ENCODE results near the gene MYADML2. TPM values are rescaled to one million over a fixed set of nuclear protein-coding genes. Genes with fewer than 3 reads are reported as not detected.

The MYADML2 gene
- total RNA-seq, 4 donors from 2014 or later: not detected

- DNase-seq: no peak
- no peak for TF ChIP-seq POLR2A (IDR thresholded peaks at IDR 0.05)
- TF ChIP-seq, protein P1, sequence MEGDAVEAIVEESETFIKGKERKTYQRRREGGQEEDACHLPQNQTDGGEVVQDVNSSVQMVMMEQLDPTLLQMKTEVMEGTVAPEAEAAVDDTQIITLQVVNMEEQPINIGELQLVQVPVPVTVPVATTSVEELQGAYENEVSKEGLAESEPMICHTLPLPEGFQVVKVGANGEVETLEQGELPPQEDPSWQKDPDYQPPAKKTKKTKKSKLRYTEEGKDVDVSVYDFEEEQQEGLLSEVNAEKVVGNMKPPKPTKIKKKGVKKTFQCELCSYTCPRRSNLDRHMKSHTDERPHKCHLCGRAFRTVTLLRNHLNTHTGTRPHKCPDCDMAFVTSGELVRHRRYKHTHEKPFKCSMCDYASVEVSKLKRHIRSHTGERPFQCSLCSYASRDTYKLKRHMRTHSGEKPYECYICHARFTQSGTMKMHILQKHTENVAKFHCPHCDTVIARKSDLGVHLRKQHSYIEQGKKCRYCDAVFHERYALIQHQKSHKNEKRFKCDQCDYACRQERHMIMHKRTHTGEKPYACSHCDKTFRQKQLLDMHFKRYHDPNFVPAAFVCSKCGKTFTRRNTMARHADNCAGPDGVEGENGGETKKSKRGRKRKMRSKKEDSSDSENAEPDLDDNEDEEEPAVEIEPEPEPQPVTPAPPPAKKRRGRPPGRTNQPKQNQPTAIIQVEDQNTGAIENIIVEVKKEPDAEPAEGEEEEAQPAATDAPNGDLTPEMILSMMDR (IDR thresholded peaks at IDR 0.05): no peak
- WGBS, 2 donors: 67% methylated on average over 11 of the region's 21 CpGs; no CpG with 5 or more reads in 1 of the 2 donors
- no peak overlapping the region for H3K4me3 ChIP-seq
- H3K27me3 ChIP-seq: peaks cover 0 to 65% (median 0%) of the 10 kb centered on the region in 4 donors
- H3K9me3 ChIP-seq: no peaks in the 10 kb centered on the region
- H3K27ac ChIP-seq: no peak overlapping the region
- peaks cover 8 to 41% (median 20%) of the 10 kb centered on the region in 3 donors for H3K4me1 ChIP-seq
- intact Hi-C loops (cut with DNase I): no loop called here
- H3K36me3 ChIP-seq: no peaks in the 10 kb centered on the region
Observed at GRCh38 chr17:81939881-81940385, 7.1 kb downstream of the MYADML2 start.

GRCh38 chr17:81939218-81939617 is 7.8 kb downstream of the MYADML2 start:
- H3K27me3 ChIP-seq: peaks cover 0 to 58% (median 0%) of the 10 kb centered on the region in 4 donors
- H3K36me3 ChIP-seq: no peaks in the 10 kb centered on the region
- peaks cover 8 to 41% (median 20%) of the 10 kb centered on the region in 3 donors for H3K4me1 ChIP-seq
- WGBS, 2 donors: 77% methylated on average over 2 of the region's 15 CpGs; no CpG with 5 or more reads in 1 of the 2 donors
- H3K4me3 ChIP-seq: no peak overlapping the region
- TF ChIP-seq, protein P1 (IDR thresholded peaks at IDR 0.05): no peak
- TF ChIP-seq POLR2A (IDR thresholded peaks at IDR 0.05): no peak
- intact Hi-C loops (cut with DNase I): no loop called here
- no peak overlapping the region for H3K27ac ChIP-seq
- no peaks in the 10 kb centered on the region for H3K9me3 ChIP-seq
- no peak for DNase-seq

- Histone ChIP-seq H3K4me3 (no peak overlapping the region), H3K36me3 (no peaks in the 10 kb centered on the region), H3K27me3 (peaks cover 0 to 50% (median 0%) of the 10 kb centered on the region in 4 donors), H3K4me1 (peaks cover 15 to 48% (median 20%) of the 10 kb centered on the region in 3 donors), H3K27ac (no peak overlapping the region), H3K9me3 (no peaks in the 10 kb centered on the region)
- intact Hi-C loops (cut with DNase I): no loop called here
- no peak for DNase-seq
- WGBS, 2 donors: 90% methylated on average over 5 to 6 of the region's 6 CpGs
- TF ChIP-seq POLR2A (IDR thresholded peaks at IDR 0.05): no peak
- TF ChIP-seq, protein P1 (IDR thresholded peaks at IDR 0.05): no peak
Observed at GRCh38 chr17:81935709-81936084, 11.3 kb downstream of the MYADML2 start.

- peaks cover 15 to 46% (median 18%) of the 10 kb centered on the region in 3 donors for H3K4me1 ChIP-seq
- no peaks in the 10 kb centered on the region for H3K9me3 ChIP-seq
- DNase-seq: no peak
- H3K27ac ChIP-seq: no peak overlapping the region
- H3K27me3 ChIP-seq: peaks cover 0 to 44% (median 0%) of the 10 kb centered on the region in 4 donors
- intact Hi-C loops (cut with DNase I): no loop called here
- H3K4me3 ChIP-seq: no peak overlapping the region
- WGBS, 2 donors: 90 to 95% methylated on average over 11 to 23 of the region's 38 CpGs
- TF ChIP-seq, protein P1 (IDR thresholded peaks at IDR 0.05): no peak
- no peak for TF ChIP-seq POLR2A (IDR thresholded peaks at IDR 0.05)
- H3K36me3 ChIP-seq: no peaks in the 10 kb centered on the region
Observed at GRCh38 chr17:81934850-81935708, 12.0 kb downstream of the MYADML2 start.
